RWPE2 (cell line): ENCODE results near the gene TRIM3.

Source experiments
- ATAC-seq: fragments of 200-7000 bp; cut with Tn5 transposase; 3 replicates; pipeline ENCODE4 v1.9.1; 2021; ENCODE audit warnings: low read depth
- DNase-seq: peaks from one replicate; pipeline ENCODE4 v3.0.0-alpha.2; 2020; ENCODE audit warnings: low spot score
- H3K27ac ChIP-seq: fragments of 450-650 bp; 2 replicates; pipeline ENCODE4 v1.5.1; 2017; ENCODE audit warnings: mild to moderate bottlenecking; ENCODE audit not compliant: poor library complexity, severe bottlenecking
- H3K27me3 ChIP-seq: fragments of 250-450 bp; sonication (Bioruptor Pico); 2 replicates; pipeline ENCODE4 v1.5.1; 2021; ENCODE audit warnings: mild to moderate bottlenecking, moderate library complexity; ENCODE audit not compliant: insufficient read depth, poor library complexity, severe bottlenecking
- H3K36me3 ChIP-seq: fragments of 250-450 bp; sonication (Bioruptor Pico); 2 replicates; pipeline ENCODE4 v1.5.1; 2020; ENCODE audit warnings: low read depth, mild to moderate bottlenecking, moderate library complexity
- H3K4me1 ChIP-seq: fragments of 250-450 bp; sonication (Bioruptor Pico); 2 replicates; pipeline ENCODE4 v1.5.1; 2021; ENCODE audit warnings: mild to moderate bottlenecking, moderate library complexity; ENCODE audit not compliant: insufficient read depth, poor library complexity, severe bottlenecking
- H3K4me3 ChIP-seq: fragments of 250-450 bp; sonication (Bioruptor Pico); 2 replicates; pipeline ENCODE4 v1.5.1; 2021; ENCODE audit warnings: mild to moderate bottlenecking, moderate library complexity; ENCODE audit not compliant: severe bottlenecking
- H3K9me3 ChIP-seq: fragments of 250-450 bp; sonication (Bioruptor Pico); 2 replicates; pipeline ENCODE4 v1.5.1; 2021; ENCODE audit warnings: mild to moderate bottlenecking, moderate library complexity; ENCODE audit not compliant: severe bottlenecking
- CTCF ChIP-seq: fragments of 450-650 bp; IDR thresholded peaks from one replicate; pipeline ENCODE4 v1.5.1; 2017; ENCODE audit warnings: mild to moderate bottlenecking, moderate library complexity; ENCODE audit not compliant: poor library complexity, severe bottlenecking

Gene TRIM3

GRCh38 chr11:6497069-6497839, 23.5 kb upstream of the TRIM3 start, which contains the start of gene DNHD1:
DNHD1 (plus strand) TSS chr11:6497280; CDS start chr11:6498216, 936 bp downstream.
- H3K9me3 ChIP-seq: no peaks in the 10 kb centered on the region
- H3K4me1 ChIP-seq: no peaks in the 10 kb centered on the region
- ATAC-seq (no peak), DNase-seq (no peak)
- H3K27ac ChIP-seq: no peak within 1 kb of the TSS
- H3K27me3 ChIP-seq: no peaks in the 10 kb centered on the region
- peaks cover 50% of the 10 kb centered on the region for H3K36me3 ChIP-seq
- no peak within 1 kb of the TSS for H3K4me3 ChIP-seq
- no peak for TF ChIP-seq CTCF

- H3K36me3 ChIP-seq: peaks cover 73% of the 10 kb centered on the region
- ATAC-seq (no peak), DNase-seq (no peak)
- H3K4me3 ChIP-seq: no peak overlapping the region
- TF ChIP-seq CTCF: no peak
- no peaks in the 10 kb centered on the region for H3K4me1 ChIP-seq
- no peak overlapping the region for H3K27ac ChIP-seq
- H3K9me3 ChIP-seq: no peaks in the 10 kb centered on the region
- H3K27me3 ChIP-seq: no peaks in the 10 kb centered on the region
Measured at GRCh38 chr11:6489306-6489705, 15.6 kb upstream of the TRIM3 start.

- DNase-seq: no peak
- H3K4me1 ChIP-seq: no peaks in the 10 kb centered on the region
- no peak overlapping the region for H3K27ac ChIP-seq
- no peaks in the 10 kb centered on the region for H3K9me3 ChIP-seq
- H3K27me3 ChIP-seq: no peaks in the 10 kb centered on the region
- H3K36me3 ChIP-seq: peaks cover 74% of the 10 kb centered on the region
- no peak overlapping the region for H3K4me3 ChIP-seq
- ATAC-seq: no peak
- no peak for TF ChIP-seq CTCF
Measured at GRCh38 chr11:6488821-6489220, 15.1 kb upstream of the TRIM3 start.

GRCh38 chr11:6488342-6488741, 14.6 kb upstream of the TRIM3 start:
- ATAC-seq (no peak), DNase-seq (no peak)
- Histone ChIP-seq H3K9me3 (no peaks in the 10 kb centered on the region), H3K4me1 (no peaks in the 10 kb centered on the region), H3K27me3 (no peaks in the 10 kb centered on the region), H3K27ac (no peak overlapping the region), H3K4me3 (no peak overlapping the region), H3K36me3 (peaks cover 74% of the 10 kb centered on the region)
- TF ChIP-seq CTCF: no peak

GRCh38 chr11:6486938-6487337, 13.2 kb upstream of the TRIM3 start:
- H3K27ac ChIP-seq: no peak overlapping the region
- H3K27me3 ChIP-seq: no peaks in the 10 kb centered on the region
- DNase-seq (no peak), ATAC-seq (no peak)
- TF ChIP-seq CTCF: no peak
- H3K4me3 ChIP-seq: no peak overlapping the region
- peaks cover 74% of the 10 kb centered on the region for H3K36me3 ChIP-seq
- H3K4me1 ChIP-seq: peaks cover 6% of the 10 kb centered on the region
- no peaks in the 10 kb centered on the region for H3K9me3 ChIP-seq
